HG02642 (cell line): ENCODE results near the gene C1QB.

Experiments
- ATAC-seq: cut with Tn5 transposase; IDR thresholded peaks from one replicate; pipeline ENCODE4 v1.9.1; 2021; ENCODE audit warnings: mild to moderate bottlenecking; ENCODE audit not compliant: unreplicated experiment, poor library complexity

Gene C1QB

GRCh38 chr1:22652881-22653316 lies at the start of gene C1QB:
Gene C1QB, plus strand, starts transcription at chr1:22653236. Its CDS starts 6,227 bp downstream, at chr1:22659463.
- no peak for ATAC-seq

GRCh38 chr1:22606161-22606560 lies 46.9 kb upstream of the C1QB start:
- no peak for ATAC-seq

GRCh38 chr1:22607154-22607553 lies 45.9 kb upstream of the C1QB start:
- ATAC-seq = no peak

- no peak for ATAC-seq
These were observed 44.7 kb upstream of the C1QB start for GRCh38 chr1:22608361-22608760.

GRCh38 chr1:22609291-22609690 lies 43.7 kb upstream of the C1QB start:
- no peak for ATAC-seq

- no peak for ATAC-seq
These were observed 41.5 kb upstream of the C1QB start for GRCh38 chr1:22611530-22611947.

- no peak for ATAC-seq
These were observed 40.1 kb upstream of the C1QB start for GRCh38 chr1:22612671-22613571.

GRCh38 chr1:22613572-22613918 lies 39.5 kb upstream of the C1QB start:
- no peak for ATAC-seq

- no peak for ATAC-seq
These were observed 39.1 kb upstream of the C1QB start for GRCh38 chr1:22613951-22614350.

- no peak for ATAC-seq
These were observed 37.1 kb upstream of the C1QB start for GRCh38 chr1:22615886-22616285.

GRCh38 chr1:22616571-22616970 lies 36.5 kb upstream of the C1QB start:
- no peak for ATAC-seq

- ATAC-seq = no peak
These were observed 35.0 kb upstream of the C1QB start for GRCh38 chr1:22618056-22618455.

GRCh38 chr1:22619252-22619651 lies 33.8 kb upstream of the C1QB start:
- no peak for ATAC-seq

GRCh38 chr1:22619798-22620197 lies 33.2 kb upstream of the C1QB start:
- no peak for ATAC-seq

GRCh38 chr1:22621761-22622160 lies 31.3 kb upstream of the C1QB start:
- ATAC-seq = no peak

GRCh38 chr1:22625262-22625925 lies 27.6 kb upstream of the C1QB start:
- ATAC-seq = no peak

GRCh38 chr1:22626237-22627157 lies 26.5 kb upstream of the C1QB start:
- ATAC-seq = no peak

GRCh38 chr1:22627331-22627730 lies 25.7 kb upstream of the C1QB start:
- no peak for ATAC-seq

GRCh38 chr1:22628698-22629444 lies 24.2 kb upstream of the C1QB start:
- ATAC-seq = no peak

GRCh38 chr1:22629886-22630285 lies 23.1 kb upstream of the C1QB start:
- no peak for ATAC-seq
